Measurements from ENCODE around the gene KCNH1. TPM values are rescaled to one million over a fixed set of nuclear protein-coding genes. Genes with fewer than 3 reads are reported as not detected.

Gene KCNH1
- total and polyA plus RNA-seq, 2 donors from 2014 or later, result 0.54 TPM; not detected in 1

GRCh38 chr1:210696709-210697108 lies 437.2 kb downstream of the KCNH1 start:
- no peak for FAIRE-seq

GRCh38 chr1:210695026-210695425 lies 438.9 kb downstream of the KCNH1 start:
- Histone ChIP-seq H3K27me3 (ENCODE audit: control insufficient read depth, insufficient read depth, low read length) (no peaks in the 10 kb centered on the region), H3K9ac (ENCODE audit: low read length in 3 of 3) (no peak overlapping the region), H3K27ac (ENCODE audit: low read depth in 2 of 2, low read length in 2 of 2) (no peak overlapping the region), H3K4me3 (ENCODE audit: low read length in 3 of 3) (no peak overlapping the region), H3K4me1 (ENCODE audit: control insufficient read depth in 2 of 3, insufficient read depth in 2 of 3, low read depth in 1 of 3, low read length in 3 of 3) (no peaks in the 10 kb centered on the region), H3K9me3 (ENCODE audit: control insufficient read depth in 2 of 3, insufficient read depth in 1 of 3, low read length in 3 of 3) (no peaks in the 10 kb centered on the region), H3K36me3 (ENCODE audit: control insufficient read depth in 2 of 3, insufficient read depth in 3 of 3, low read length in 3 of 3) (no peaks in the 10 kb centered on the region)
- FAIRE-seq (no peak), DNase-seq (no peak)
- no peak for TF ChIP-seq CTCF (IDR thresholded peaks at IDR 0.05; ENCODE audit: borderline replicate concordance, extremely low read depth, insufficient read depth)
- intact Hi-C loops (cut with DNase I), result no loop called here

More at GRCh38 chr1:210696709-210697108, 437.2 kb downstream of the KCNH1 start:
- intact Hi-C loops (cut with DNase I), result no loop called here
- H3K4me3 ChIP-seq (ENCODE audit: low read length in 3 of 3), result no peak overlapping the region
- DNase-seq, result no peak
- H3K36me3 ChIP-seq (ENCODE audit: control insufficient read depth in 2 of 3, insufficient read depth in 3 of 3, low read length in 3 of 3), result no peaks in the 10 kb centered on the region
- no peaks in the 10 kb centered on the region for H3K9me3 ChIP-seq (ENCODE audit: control insufficient read depth in 2 of 3, insufficient read depth in 1 of 3, low read length in 3 of 3)
- H3K4me1 ChIP-seq (ENCODE audit: control insufficient read depth in 2 of 3, insufficient read depth in 2 of 3, low read depth in 1 of 3, low read length in 3 of 3), result no peaks in the 10 kb centered on the region
- H3K27ac ChIP-seq (ENCODE audit: low read depth in 2 of 2, low read length in 2 of 2), result no peak overlapping the region
- TF ChIP-seq CTCF (IDR thresholded peaks at IDR 0.05; ENCODE audit: borderline replicate concordance, extremely low read depth, insufficient read depth), result no peak
- H3K9ac ChIP-seq (ENCODE audit: low read length in 3 of 3), result no peak overlapping the region
- H3K27me3 ChIP-seq (ENCODE audit: control insufficient read depth, insufficient read depth, low read length), result no peaks in the 10 kb centered on the region

GRCh38 chr1:210692796-210693195 lies 441.2 kb downstream of the KCNH1 start:
- no peak for DNase-seq
- Histone ChIP-seq H3K4me1 (ENCODE audit: control insufficient read depth in 2 of 3, insufficient read depth in 2 of 3, low read depth in 1 of 3, low read length in 3 of 3) (no peaks in the 10 kb centered on the region), H3K36me3 (ENCODE audit: control insufficient read depth in 2 of 3, insufficient read depth in 3 of 3, low read length in 3 of 3) (no peaks in the 10 kb centered on the region), H3K27ac (ENCODE audit: low read depth in 2 of 2, low read length in 2 of 2) (no peak overlapping the region), H3K9me3 (ENCODE audit: control insufficient read depth in 2 of 3, insufficient read depth in 1 of 3, low read length in 3 of 3) (no peaks in the 10 kb centered on the region), H3K9ac (ENCODE audit: low read length in 3 of 3) (no peak overlapping the region), H3K27me3 (ENCODE audit: control insufficient read depth, insufficient read depth, low read length) (no peaks in the 10 kb centered on the region), H3K4me3 (ENCODE audit: low read length in 3 of 3) (no peak overlapping the region)
- no peak for TF ChIP-seq CTCF (IDR thresholded peaks at IDR 0.05; ENCODE audit: borderline replicate concordance, extremely low read depth, insufficient read depth)
- no peak for FAIRE-seq
- intact Hi-C loops (cut with DNase I), result no loop called here

GRCh38 chr1:210691039-210691610 lies 442.8 kb downstream of the KCNH1 start:
- intact Hi-C loops (cut with DNase I), result no loop called here
- Histone ChIP-seq H3K9ac (ENCODE audit: low read length in 3 of 3) (no peak overlapping the region), H3K9me3 (ENCODE audit: control insufficient read depth in 2 of 3, insufficient read depth in 1 of 3, low read length in 3 of 3) (no peaks in the 10 kb centered on the region), H3K4me1 (ENCODE audit: control insufficient read depth in 2 of 3, insufficient read depth in 2 of 3, low read depth in 1 of 3, low read length in 3 of 3) (no peaks in the 10 kb centered on the region), H3K27me3 (ENCODE audit: control insufficient read depth, insufficient read depth, low read length) (no peaks in the 10 kb centered on the region), H3K4me3 (ENCODE audit: low read length in 3 of 3) (no peak overlapping the region), H3K27ac (ENCODE audit: low read depth in 2 of 2, low read length in 2 of 2) (no peak overlapping the region), H3K36me3 (ENCODE audit: control insufficient read depth in 2 of 3, insufficient read depth in 3 of 3, low read length in 3 of 3) (no peaks in the 10 kb centered on the region)
- FAIRE-seq (no peak), DNase-seq (no peak)
- no peak for TF ChIP-seq CTCF (IDR thresholded peaks at IDR 0.05; ENCODE audit: borderline replicate concordance, extremely low read depth, insufficient read depth)

All from kidney (tissue), 14 donors.